GM18502 (cell line): ENCODE results near the gene CETP.

Source experiments
- ATAC-seq: cut with Tn5 transposase; IDR thresholded peaks from one replicate; pipeline ENCODE4 v1.9.1; 2021; ENCODE audit warnings: mild to moderate bottlenecking; ENCODE audit not compliant: unreplicated experiment, poor library complexity

Gene CETP

GRCh38 chr16:57013902-57014301 lies 52.2 kb downstream of the CETP start:
- ATAC-seq: no peak

DNA sequence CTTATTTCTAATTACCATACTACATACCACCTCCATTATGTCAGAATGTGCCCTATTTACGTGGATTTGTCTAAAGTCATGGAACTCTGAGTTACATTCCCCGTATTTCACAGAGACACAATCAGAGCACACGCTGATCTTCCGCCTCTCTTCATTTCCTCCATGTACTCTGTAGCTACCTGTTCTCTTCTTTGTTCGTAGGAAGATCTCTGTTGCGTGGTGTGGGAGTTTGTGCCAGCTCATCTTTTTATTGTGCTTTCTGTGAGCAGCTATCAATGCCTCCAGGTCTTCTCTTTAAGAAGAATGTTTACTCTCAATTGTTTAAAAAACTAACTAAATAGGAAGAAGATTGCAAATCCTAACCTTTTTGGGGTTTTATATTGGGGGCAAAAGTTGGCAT lies 54.6 kb downstream of the CETP start:
- ATAC-seq: no peak

- ATAC-seq: no peak
Measured at GRCh38 chr16:57016831-57017230, 55.1 kb downstream of the CETP start.

DNA sequence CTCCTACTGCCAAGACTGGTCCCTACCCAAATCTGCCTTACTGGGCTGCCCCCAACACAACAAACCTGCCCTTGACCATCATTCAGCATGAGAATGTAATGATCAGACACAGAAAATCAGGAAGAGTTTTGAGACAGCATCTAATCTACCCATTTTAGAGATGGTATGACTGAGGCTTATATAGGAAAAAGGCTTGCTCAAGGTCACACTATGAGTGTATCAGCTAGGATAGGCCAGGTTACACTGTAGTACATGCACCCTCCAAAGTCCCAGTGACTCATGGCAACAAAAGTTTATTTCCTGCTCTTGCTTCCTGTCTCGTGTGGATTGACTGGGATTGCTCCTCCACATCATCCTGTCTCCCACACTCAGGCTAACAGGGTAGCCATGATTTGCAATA lies 55.5 kb downstream of the CETP start:
- ATAC-seq: no peak

DNA sequence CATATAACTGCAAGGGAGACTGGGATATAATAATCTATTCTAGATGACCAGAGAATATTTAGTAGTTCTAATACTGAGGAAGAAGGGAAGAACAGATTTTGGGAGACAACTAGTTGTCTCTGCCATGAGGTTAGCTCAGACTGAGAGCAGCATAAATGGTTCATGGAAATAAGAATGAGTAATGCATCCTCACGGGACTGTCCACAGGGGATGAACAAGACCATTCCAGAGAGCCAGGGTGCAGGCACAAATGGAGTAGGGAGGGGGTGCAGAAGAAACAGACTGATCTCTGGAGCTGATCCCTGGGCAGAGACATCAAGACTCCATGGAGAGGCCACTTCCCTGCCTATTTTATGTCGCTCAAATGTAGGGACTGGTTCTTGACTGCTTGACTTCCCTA lies 58.0 kb downstream of the CETP start:
- no peak for ATAC-seq

- no peak for ATAC-seq
Measured at GRCh38 chr16:57020651-57021050, 58.9 kb downstream of the CETP start.

GRCh38 chr16:57021757-57022156 lies 60.0 kb downstream of the CETP start:
- ATAC-seq: no peak

- ATAC-seq: no peak
Measured at GRCh38 chr16:57022445-57022844, 60.7 kb downstream of the CETP start.

- ATAC-seq: no peak
Measured at GRCh38 chr16:57023541-57024249, 61.9 kb downstream of the CETP start.

GRCh38 chr16:57024894-57025680 lies 63.3 kb downstream of the CETP start:
- ATAC-seq: no peak

DNA sequence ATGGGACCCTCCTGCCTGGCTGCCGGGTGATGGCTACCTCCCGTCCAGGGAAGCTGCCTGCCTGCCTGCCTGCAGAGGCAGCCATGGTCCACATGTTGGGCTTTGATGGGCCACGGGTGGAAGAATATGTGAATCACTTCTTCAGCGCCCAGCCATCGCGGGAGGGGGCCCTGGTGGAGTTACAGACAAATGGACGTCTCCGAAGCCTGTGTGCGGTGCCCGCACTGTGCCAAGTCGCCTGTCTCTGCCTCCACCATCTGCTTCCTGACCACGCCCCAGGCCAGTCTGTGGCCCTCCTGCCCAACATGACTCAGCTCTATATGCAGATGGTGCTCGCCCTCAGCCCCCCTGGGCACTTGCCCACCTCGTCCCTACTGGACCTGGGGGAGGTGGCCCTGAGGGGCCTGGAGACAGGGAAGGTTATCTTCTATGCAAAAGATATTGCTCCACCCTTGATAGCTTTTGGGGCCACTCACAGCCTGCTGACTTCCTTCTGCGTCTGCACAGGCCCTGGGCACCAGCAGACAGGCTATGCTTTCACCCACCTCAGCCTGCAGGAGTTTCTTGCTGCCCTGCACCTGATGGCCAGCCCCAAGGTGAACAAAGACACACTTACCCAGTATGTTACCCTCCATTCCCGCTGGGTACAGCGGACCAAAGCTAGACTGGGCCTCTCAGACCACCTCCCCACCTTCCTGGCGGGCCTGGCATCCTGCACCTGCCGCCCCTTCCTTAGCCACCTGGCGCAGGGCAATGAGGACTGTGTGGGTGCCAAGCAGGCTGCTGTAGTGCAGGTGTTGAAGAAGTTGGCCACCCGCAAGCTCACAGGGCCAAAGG lies 64.4 kb downstream of the CETP start:
- ATAC-seq: no peak

DNA sequence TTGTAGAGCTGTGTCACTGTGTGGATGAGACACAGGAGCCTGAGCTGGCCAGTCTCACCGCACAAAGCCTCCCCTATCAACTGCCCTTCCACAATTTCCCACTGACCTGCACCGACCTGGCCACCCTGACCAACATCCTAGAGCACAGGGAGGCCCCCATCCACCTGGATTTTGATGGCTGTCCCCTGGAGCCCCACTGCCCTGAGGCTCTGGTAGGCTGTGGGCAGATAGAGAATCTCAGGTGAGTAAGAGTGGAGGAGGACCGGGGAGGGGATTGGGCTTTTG lies 65.0 kb downstream of the CETP start:
- ATAC-seq: no peak

DNA sequence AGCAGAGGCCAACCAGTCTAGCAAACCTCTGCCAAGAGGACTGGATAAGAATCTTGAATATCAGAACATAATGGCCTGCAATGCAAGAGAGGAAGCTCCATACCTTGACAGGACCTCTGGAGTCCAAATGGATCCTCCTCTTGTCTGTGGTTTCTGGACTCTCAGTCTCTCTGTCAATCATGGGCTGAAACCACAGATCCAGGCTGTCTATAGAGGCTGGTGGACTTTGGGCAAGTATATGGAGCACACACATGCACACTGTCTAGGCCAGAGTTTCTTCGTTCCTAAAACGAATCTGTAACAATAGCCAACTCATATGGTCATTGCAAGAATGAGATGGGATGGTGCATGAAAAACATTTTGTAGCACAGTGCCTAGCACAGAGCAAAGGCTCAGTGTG lies 65.3 kb downstream of the CETP start:
- ATAC-seq: no peak

DNA sequence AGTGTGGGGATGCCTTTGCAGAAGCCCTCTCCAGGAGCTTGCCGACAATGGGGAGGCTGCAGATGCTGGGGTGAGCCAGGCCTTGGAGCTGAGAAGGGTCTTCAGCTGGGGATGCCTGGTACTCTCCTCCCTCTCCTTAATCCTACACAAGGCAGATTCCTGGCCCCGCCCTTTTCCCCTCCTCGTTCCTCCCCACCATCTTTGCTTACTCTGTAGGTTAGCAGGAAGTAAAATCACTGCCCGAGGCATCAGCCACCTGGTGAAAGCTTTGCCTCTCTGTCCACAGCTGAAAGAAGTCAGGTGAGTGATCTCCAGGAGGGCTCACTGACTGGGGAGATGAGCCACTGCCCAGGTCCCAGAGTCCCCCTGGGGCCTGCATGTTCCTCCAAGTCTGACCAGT lies 66.3 kb downstream of the CETP start:
- ATAC-seq: no peak

GRCh38 chr16:57029161-57030160 lies 67.7 kb downstream of the CETP start:
- no peak for ATAC-seq

GRCh38 chr16:57030346-57030902 lies 68.7 kb downstream of the CETP start:
- ATAC-seq: no peak

DNA sequence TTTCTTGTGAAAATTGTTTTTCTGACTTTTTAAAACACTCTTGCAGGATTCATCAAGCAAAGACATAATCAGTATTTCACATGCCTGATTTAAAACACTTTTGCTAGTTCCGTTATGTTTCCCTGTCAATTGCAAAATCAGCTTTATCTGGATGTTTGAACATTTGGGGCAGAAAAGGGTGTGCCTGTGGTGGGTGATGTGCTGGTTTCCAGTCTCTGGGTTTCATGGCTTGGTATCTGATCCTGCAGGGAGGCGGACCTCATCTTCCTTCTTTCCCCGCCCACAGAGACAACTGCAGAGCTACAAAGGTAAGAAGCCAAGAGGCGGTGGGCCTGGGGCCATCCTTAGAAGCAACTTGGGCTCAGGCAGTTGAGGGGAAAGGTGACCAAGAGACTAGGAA lies 69.4 kb downstream of the CETP start:
- no peak for ATAC-seq

GRCh38 chr16:57032346-57032745 lies 70.6 kb downstream of the CETP start:
- ATAC-seq: no peak

DNA sequence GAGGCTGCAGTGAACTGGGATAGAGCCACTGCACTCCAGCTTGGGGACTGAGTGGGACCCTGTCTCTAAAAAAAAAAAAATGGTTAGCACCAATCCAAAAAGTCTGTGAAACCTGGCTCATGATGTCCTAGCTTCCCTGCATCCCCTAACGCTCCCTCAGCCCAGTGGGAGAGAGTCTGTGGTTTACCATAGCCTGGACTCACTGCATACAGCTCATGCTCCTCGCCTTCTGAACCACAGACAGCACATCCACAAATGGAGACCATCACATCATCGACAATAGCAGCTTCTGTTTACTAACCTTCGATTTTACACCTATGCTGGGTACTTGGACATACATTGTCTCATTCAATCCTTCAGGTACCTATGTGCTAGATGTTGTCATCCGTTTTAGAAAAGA lies 71.2 kb downstream of the CETP start:
- no peak for ATAC-seq
